Endothelial cell (in vitro differentiated cells): ENCODE data around the gene SPTY2D1. TPM values are rescaled to one million over a fixed set of nuclear protein-coding genes. Genes with fewer than 3 reads are reported as not detected.
"Not testable (repeated sequence)": the region's sequence is repeated elsewhere in the genome, so short reads cannot be mapped to it uniquely, and the experiment has no call there.

Source experiments
- DNase-seq: peaks from one replicate; pipeline ENCODE4 v3.0.0; 2021; ENCODE audit warnings: low spot score
- H3K27ac Mint-ChIP-seq: one replicate; pipeline ENCODE4 v1.8.0; 2021; ENCODE audit warnings: mixed read lengths, inconsistent platforms; ENCODE audit not compliant: unreplicated experiment
- H3K27me3 Mint-ChIP-seq: one replicate; pipeline ENCODE4 v1.8.0; 2021; ENCODE audit warnings: mild to moderate bottlenecking, moderate library complexity, mixed read lengths, inconsistent platforms; ENCODE audit not compliant: unreplicated experiment
- H3K36me3 Mint-ChIP-seq: one replicate; pipeline ENCODE4 v1.8.0; 2021; ENCODE audit warnings: mild to moderate bottlenecking, low read depth, mixed read lengths, inconsistent platforms; ENCODE audit not compliant: unreplicated experiment
- H3K4me1 Mint-ChIP-seq: one replicate; pipeline ENCODE4 v1.8.0; 2021; ENCODE audit warnings: mild to moderate bottlenecking, mixed read lengths, inconsistent platforms; ENCODE audit not compliant: unreplicated experiment
- H3K4me3 Mint-ChIP-seq: one replicate; pipeline ENCODE4 v1.8.0; 2021; ENCODE audit warnings: mild to moderate bottlenecking, mixed read lengths, inconsistent platforms; ENCODE audit not compliant: unreplicated experiment
- H3K9me3 Mint-ChIP-seq: one replicate; pipeline ENCODE4 v1.8.0; 2021; ENCODE audit warnings: mixed read lengths, inconsistent platforms; ENCODE audit not compliant: unreplicated experiment
- CTCF ChIP-seq: fragments of 200-600 bp; sonication (generic); IDR thresholded peaks from one replicate; pipeline ENCODE4 v1.5.0; 2021; ENCODE audit warnings: antibody characterized with exemption; ENCODE audit not compliant: unreplicated experiment
- total RNA-seq: library from RNA; stranded (reverse); fragmentation: NEBNext Ultra II Directional; extraction: Animal tissue kit (Norgen Biotek cat#: 25700); gene quantifications from one replicate; pipeline ENCODE4 v1.2.1, GENCODE V29; 2021; ENCODE audit not compliant: unreplicated experiment

Gene SPTY2D1
- total RNA-seq, 1 donor from 2014 or later, result 19.9 TPM

- DNase-seq, result no peak
- H3K4me1 Mint-ChIP-seq, result peaks cover 9% of the 10 kb centered on the region
- H3K4me3 Mint-ChIP-seq, result no peak overlapping the region
- no peak for TF ChIP-seq CTCF
- no peaks in the 10 kb centered on the region for H3K9me3 Mint-ChIP-seq
- H3K27me3 Mint-ChIP-seq, result peaks cover 3% of the 10 kb centered on the region
- no peaks in the 10 kb centered on the region for H3K36me3 Mint-ChIP-seq
- H3K27ac Mint-ChIP-seq, result no peak overlapping the region
Measured at GRCh38 chr11:18671246-18671645, 37.1 kb upstream of the SPTY2D1 start.

GRCh38 chr11:18669711-18670110, 35.6 kb upstream of the SPTY2D1 start:
- DNase-seq, result no peak
- TF ChIP-seq CTCF, result no peak
- H3K9me3 Mint-ChIP-seq, result no peaks in the 10 kb centered on the region

DNA sequence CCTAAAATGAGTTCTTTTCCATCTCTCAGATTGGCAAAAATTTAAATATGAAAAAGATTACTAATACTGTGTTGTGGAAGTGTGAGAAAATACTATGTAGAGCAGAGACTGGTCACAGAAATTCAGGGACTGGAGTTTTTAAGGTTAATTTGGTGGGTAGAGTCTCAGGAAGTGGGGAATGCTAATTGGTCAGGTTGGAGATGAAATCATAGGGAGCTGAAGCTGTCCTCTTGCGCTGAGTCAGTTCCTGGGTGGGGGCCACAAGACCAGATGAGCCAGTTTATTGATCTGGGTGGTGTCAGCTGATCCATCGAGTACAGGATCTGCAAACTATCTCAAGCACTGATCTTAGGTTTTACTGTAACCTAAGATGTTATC, 35.1 kb upstream of the SPTY2D1 start:
- peaks cover 9% of the 10 kb centered on the region for H3K4me1 Mint-ChIP-seq
- no peak for TF ChIP-seq CTCF
- H3K27ac Mint-ChIP-seq, result no peak overlapping the region
- H3K9me3 Mint-ChIP-seq, result no peaks in the 10 kb centered on the region
- H3K36me3 Mint-ChIP-seq, result no peaks in the 10 kb centered on the region
- no peak for DNase-seq
- H3K4me3 Mint-ChIP-seq, result no peak overlapping the region
- peaks cover 4% of the 10 kb centered on the region for H3K27me3 Mint-ChIP-seq

More at GRCh38 chr11:18669711-18670110, 35.6 kb upstream of the SPTY2D1 start:
- Mint-ChIP-seq H3K4me1 (peaks cover 9% of the 10 kb centered on the region), H3K27ac (no peak overlapping the region), H3K4me3 (no peak overlapping the region), H3K36me3 (no peaks in the 10 kb centered on the region), H3K27me3 (peaks cover 4% of the 10 kb centered on the region)

DNA sequence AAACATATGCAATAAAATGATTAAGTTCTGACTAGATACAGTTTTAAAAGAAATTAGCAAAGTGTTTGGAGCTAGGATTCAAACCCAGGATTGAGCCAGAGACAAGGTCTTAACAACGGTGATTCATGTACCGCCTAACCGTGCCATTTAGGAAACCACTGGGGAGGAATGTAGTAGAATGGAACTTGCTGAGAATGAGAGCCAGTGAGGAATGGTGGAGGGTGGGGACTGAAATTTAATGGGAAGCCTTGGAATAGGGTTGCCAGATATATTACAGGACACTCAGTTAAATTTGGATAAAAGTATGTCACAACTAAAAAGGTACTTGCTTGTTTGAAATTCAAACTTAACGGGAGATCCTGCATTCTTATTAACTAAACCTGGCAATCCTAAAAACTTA, 34.0 kb upstream of the SPTY2D1 start:
- H3K36me3 Mint-ChIP-seq, result no peaks in the 10 kb centered on the region
- no peak for TF ChIP-seq CTCF
- H3K4me1 Mint-ChIP-seq, result peaks cover 9% of the 10 kb centered on the region
- H3K9me3 Mint-ChIP-seq, result no peaks in the 10 kb centered on the region
- H3K27me3 Mint-ChIP-seq, result peaks cover 4% of the 10 kb centered on the region
- no peak overlapping the region for H3K27ac Mint-ChIP-seq
- no peak overlapping the region for H3K4me3 Mint-ChIP-seq
- no peak for DNase-seq

- DNase-seq, H3K36me3 Mint-ChIP-seq, H3K27me3 Mint-ChIP-seq, H3K4me1 Mint-ChIP-seq, H3K9me3 Mint-ChIP-seq, H3K4me3 Mint-ChIP-seq, H3K27ac Mint-ChIP-seq: not testable (repeated sequence)
Measured at GRCh38 chr11:18665353-18665872, 31.3 kb upstream of the SPTY2D1 start.

- DNase-seq, result no peak
- no peaks in the 10 kb centered on the region for H3K9me3 Mint-ChIP-seq
- TF ChIP-seq CTCF, result no peak
- H3K36me3 Mint-ChIP-seq, result no peaks in the 10 kb centered on the region
- H3K4me3 Mint-ChIP-seq, result no peak overlapping the region
- no peak overlapping the region for H3K27ac Mint-ChIP-seq
- no peaks in the 10 kb centered on the region for H3K4me1 Mint-ChIP-seq
- peaks cover 3% of the 10 kb centered on the region for H3K27me3 Mint-ChIP-seq
Measured at GRCh38 chr11:18657673-18658072, 23.5 kb upstream of the SPTY2D1 start.
